ENCODE measurements around the gene TRPC1.

DNA sequence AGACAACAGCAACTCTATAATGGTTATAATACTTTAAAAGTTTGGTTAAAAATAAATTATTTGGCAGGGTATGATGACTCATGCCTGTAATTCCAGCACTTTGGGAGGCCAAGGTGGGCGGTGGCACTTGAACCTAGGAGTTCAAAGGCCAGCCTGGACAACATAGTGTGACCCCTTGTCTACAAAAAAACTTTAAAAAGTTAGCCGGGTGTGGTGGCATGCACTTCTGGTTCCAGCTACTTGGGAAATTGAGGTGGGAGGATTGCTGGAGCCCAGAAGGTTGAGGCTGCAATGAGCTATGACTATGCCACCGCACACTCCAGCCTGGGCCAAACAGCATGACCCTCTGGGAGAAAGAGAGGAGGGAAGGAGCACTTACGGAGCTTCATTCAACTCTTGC lies 7.7 kb upstream of the TRPC1 start:
- TF ChIP-seq EZH2 (IDR thresholded peaks at IDR 0.05): no peak
- TF ChIP-seq POLR2AphosphoS5 (IDR thresholded peaks at IDR 0.05; ENCODE audit: borderline replicate concordance, low read depth, low read length): no peak
